Gastrocnemius medialis (tissue), 4 donors: Measurements from ENCODE around the gene ATPAF1. TPM values are rescaled to one million over a fixed set of nuclear protein-coding genes. Genes with fewer than 3 reads are reported as not detected.
A peak's percentile ranks its signal among the peaks of the same experiment; 100 is the strongest.

ENCODE experiments used
- ATAC-seq, 2 donors: fragments of 150-250 bp; one replicate each; pipeline ENCODE4 v1.9.1; 2016
- DNase-seq, 2 donors: peaks; one replicate each; pipeline ENCODE4 v3.0.0-alpha.2; 2019
- H3K27ac ChIP-seq, 4 donors: fragments of 200-600 bp; sonication (generic); 1 replicate in 1 of 4; 2 replicates in 3 of 4; pipeline ENCODE4 v1.5.1; 2016 to 2018; ENCODE audit warnings: mild to moderate bottlenecking in 2 of 4, moderate library complexity in 1 of 4
- H3K27me3 ChIP-seq, 3 donors: fragments of 200-600 bp; sonication (generic) in 2 of 3; 1 replicate in 1 of 3; 2 replicates in 2 of 3; pipeline versions ENCODE4 v1.5.1 to v1.6.0; 2016 to 2019; ENCODE audit warnings: mild to moderate bottlenecking in 1 of 3, moderate library complexity in 1 of 3
- H3K36me3 ChIP-seq, 2 donors: fragments of 200-600 bp; sonication (generic) in 1 of 2; one replicate each; pipeline ENCODE4 v1.5.1; 2017 to 2018
- H3K4me1 ChIP-seq, 2 donors: fragments of 200-600 bp; sonication (generic) in 1 of 2; one replicate each; pipeline ENCODE4 v1.5.1; 2016 to 2017; ENCODE audit warnings: mild to moderate bottlenecking in 2 of 2
- H3K4me3 ChIP-seq, 4 donors: fragments of 200-600 bp; sonication (generic) in 3 of 4; 1 replicate in 1 of 4; 2 replicates in 3 of 4; pipeline ENCODE4 v1.5.1; 2016 to 2019; ENCODE audit warnings: mild to moderate bottlenecking in 2 of 4
- H3K9me3 ChIP-seq, 3 donors: fragments of 200-600 bp; sonication (generic) in 2 of 3; 1 replicate in 1 of 3; 2 replicates in 2 of 3; pipeline ENCODE4 v1.5.1; 2016 to 2019
- CTCF ChIP-seq, 5 experiments: fragments of 450-650 bp in 3 of 5; fragments of 200-600 bp in 2 of 5; sonication (generic) in 2 of 5; IDR thresholded peaks in 4 of 5; conservative IDR thresholded peaks in 1 of 5; 1 replicate in 4 of 5; 2 replicates in 1 of 5; pipeline ENCODE4 v1.5.1; 2016 to 2019; ENCODE audit warnings: antibody characterized with exemption in 5 of 5, mild to moderate bottlenecking in 3 of 5, moderate library complexity in 3 of 5
- POLR2A ChIP-seq, 2 donors: fragments of 450-650 bp; IDR thresholded peaks; one replicate each; pipeline ENCODE4 v1.6.1; 2017; ENCODE audit warnings: antibody characterized with exemption in 2 of 2, mild to moderate bottlenecking in 2 of 2, moderate library complexity in 2 of 2
- in situ Hi-C, 4 donors: fragments of 200-750 bp; cut with MboI; loops; one replicate each; pipeline versions ENCODE4 v1.15.0 to v1.8.0; 2017; ENCODE audit warnings: low sequenced_read_pairs in 4 of 4
- intact Hi-C: fragments of 100-400 bp; cut with DNase I; formaldehyde crosslinking; loops from one replicate; pipeline ENCODE4 v1.15.1; 2023; ENCODE audit warnings: low total_unique reads
- total RNA-seq, 4 donors: library from RNA; depleted of rRNA; stranded (reverse); fragments of >200 nt; gene quantifications; one replicate each; pipeline versions ENCODE4 v1.1.0 to v1.2.3, GENCODE V29; 2016

ATPAF1 gene
- total RNA-seq, 4 donors from 2014 or later, result 76.6 to 173 (median 135) TPM

GRCh38 chr1:46603858-46604549 is 64.2 kb downstream of the ATPAF1 start, which contains the start of gene MKNK1:
Gene MKNK1, minus strand, starts transcription at chr1:46604268. Its CDS starts 20,941 bp downstream, at chr1:46583327.
- intact Hi-C loops (no loop called here), in situ Hi-C loops (no loop called here)
- Histone ChIP-seq H3K4me1 (peaks cover 55 to 72% of the 10 kb centered on the region in 2 donors), H3K4me3 (peak within 1 kb of the TSS; percentile 86 to 97 (median 91)), H3K36me3 (peaks cover 0 to 9% of the 10 kb centered on the region in 2 donors), H3K27ac (peak within 1 kb of the TSS; percentile 83 to 98 (median 92)), H3K27me3 (no peaks in the 10 kb centered on the region), H3K9me3 (no peaks in the 10 kb centered on the region)
- ATAC-seq (peak; percentile 79 to 92), DNase-seq (peak; percentile 94 to 96)
- TF ChIP-seq CTCF (IDR thresholded peaks at IDR 0.05 in 4 of 5, conservative IDR thresholded peaks at IDR 0.05 in 1 of 5) (peak in 1 of 5 experiments; percentile 15), POLR2A (IDR thresholded peaks at IDR 0.05) (peak; percentile 87 to 91)

- peaks cover 61 to 73% of the 10 kb centered on the region in 2 donors for H3K4me1 ChIP-seq
- no peaks in the 10 kb centered on the region for H3K9me3 ChIP-seq
- H3K27me3 ChIP-seq, result no peaks in the 10 kb centered on the region
- H3K36me3 ChIP-seq, result peaks cover 0 to 4% of the 10 kb centered on the region in 2 donors
- in situ Hi-C loops, result no loop called here
- TF ChIP-seq CTCF (IDR thresholded peaks at IDR 0.05 in 4 of 5, conservative IDR thresholded peaks at IDR 0.05 in 1 of 5) (no peak), POLR2A (IDR thresholded peaks at IDR 0.05) (no peak)
- ATAC-seq (peak; percentile 18 to 40), DNase-seq (no peak)
- H3K4me3 ChIP-seq, result peak overlapping the region; percentile 86 to 97 (median 91)
- intact Hi-C loops, result no loop called here
- H3K27ac ChIP-seq, result peak overlapping the region; percentile 83 to 98 (median 92)
Measured at GRCh38 chr1:46603481-46603857, 64.7 kb downstream of the ATPAF1 start.

- H3K4me3 ChIP-seq, result no peak overlapping the region
- no peaks in the 10 kb centered on the region for H3K9me3 ChIP-seq
- no peaks in the 10 kb centered on the region for H3K27me3 ChIP-seq
- no peak for TF ChIP-seq CTCF (IDR thresholded peaks at IDR 0.05 in 4 of 5, conservative IDR thresholded peaks at IDR 0.05 in 1 of 5)
- TF ChIP-seq POLR2A (IDR thresholded peaks at IDR 0.05), result no peak
- no peaks in the 10 kb centered on the region for H3K36me3 ChIP-seq
- in situ Hi-C loops, result no loop called here
- H3K27ac ChIP-seq, result peak overlapping the region in 2 of 4 donors; percentile 28 to 31
- peaks cover 50 to 64% of the 10 kb centered on the region in 2 donors for H3K4me1 ChIP-seq
- DNase-seq (no peak), ATAC-seq (no peak)
- intact Hi-C loops, result no loop called here
Measured at GRCh38 chr1:46601257-46602007, 66.7 kb downstream of the ATPAF1 start.

- Histone ChIP-seq H3K27me3 (no peaks in the 10 kb centered on the region), H3K36me3 (no peaks in the 10 kb centered on the region), H3K9me3 (no peaks in the 10 kb centered on the region), H3K4me1 (peaks cover 37 to 58% of the 10 kb centered on the region in 2 donors), H3K4me3 (no peak overlapping the region), H3K27ac (peak overlapping the region; percentile 20 to 73 (median 53))
- ATAC-seq (peak; percentile 59 to 63), DNase-seq (peak in 1 of 2 donors; percentile 58)
- no peak for TF ChIP-seq POLR2A (IDR thresholded peaks at IDR 0.05)
- TF ChIP-seq CTCF (IDR thresholded peaks at IDR 0.05 in 4 of 5, conservative IDR thresholded peaks at IDR 0.05 in 1 of 5), result no peak
- intact Hi-C loops (no loop called here), in situ Hi-C loops (no loop called here)
Measured at GRCh38 chr1:46599059-46599970, 68.8 kb downstream of the ATPAF1 start.
